ENCODE results near the gene RAPGEF2.

The RAPGEF2 gene

GRCh38 chr4:159280442-159281172, 177.7 kb downstream of the RAPGEF2 start:
- DNase-seq (ENCODE audit: low spot score) = no peak

GRCh38 chr4:159281771-159282170, 178.9 kb downstream of the RAPGEF2 start:
- DNase-seq (ENCODE audit: low spot score) = no peak

- no peak for DNase-seq (ENCODE audit: low spot score)
Measured at GRCh38 chr4:159282329-159282728, 179.4 kb downstream of the RAPGEF2 start.

GRCh38 chr4:159282944-159283343, 180.1 kb downstream of the RAPGEF2 start:
- no peak for DNase-seq (ENCODE audit: low spot score)

GRCh38 chr4:159283696-159284095, 180.8 kb downstream of the RAPGEF2 start:
- DNase-seq (ENCODE audit: low spot score) = no peak

GRCh38 chr4:159284113-159284512, 181.2 kb downstream of the RAPGEF2 start:
- no peak for DNase-seq (ENCODE audit: low spot score)

GRCh38 chr4:159284733-159285132, 181.9 kb downstream of the RAPGEF2 start:
- no peak for DNase-seq (ENCODE audit: low spot score)

GRCh38 chr4:159287767-159288166, 184.9 kb downstream of the RAPGEF2 start:
- DNase-seq (ENCODE audit: low spot score) = no peak

GRCh38 chr4:159289682-159290081, 186.8 kb downstream of the RAPGEF2 start:
- DNase-seq (ENCODE audit: low spot score) = no peak

GRCh38 chr4:159290321-159291030, 187.6 kb downstream of the RAPGEF2 start:
- DNase-seq (ENCODE audit: low spot score) = no peak

- no peak for DNase-seq (ENCODE audit: low spot score)
Measured at GRCh38 chr4:159291176-159291575, 188.3 kb downstream of the RAPGEF2 start.

GRCh38 chr4:159292137-159292896, 189.4 kb downstream of the RAPGEF2 start:
- no peak for DNase-seq (ENCODE audit: low spot score)

GRCh38 chr4:159293811-159294515, 191.1 kb downstream of the RAPGEF2 start:
- DNase-seq (ENCODE audit: low spot score) = no peak

GRCh38 chr4:159296061-159296460, 193.2 kb downstream of the RAPGEF2 start:
- no peak for DNase-seq (ENCODE audit: low spot score)

- DNase-seq (ENCODE audit: low spot score) = no peak
Measured at GRCh38 chr4:159297091-159297490, 194.2 kb downstream of the RAPGEF2 start.

- no peak for DNase-seq (ENCODE audit: low spot score)
Measured at GRCh38 chr4:159298502-159298901, 195.6 kb downstream of the RAPGEF2 start.

GRCh38 chr4:159303435-159303834, 200.6 kb downstream of the RAPGEF2 start:
- DNase-seq (ENCODE audit: low spot score) = no peak

GRCh38 chr4:159305129-159305528, 202.2 kb downstream of the RAPGEF2 start:
- DNase-seq (ENCODE audit: low spot score) = no peak

GRCh38 chr4:159307929-159308328, 205.1 kb downstream of the RAPGEF2 start:
- DNase-seq (ENCODE audit: low spot score) = no peak

- DNase-seq (ENCODE audit: low spot score) = no peak
Measured at GRCh38 chr4:159308566-159309340, 205.9 kb downstream of the RAPGEF2 start.

- DNase-seq (ENCODE audit: low spot score) = no peak
Measured at GRCh38 chr4:159312236-159312635, 209.4 kb downstream of the RAPGEF2 start.
